Measurements from ENCODE around the gene SPCS2.

- TF ChIP-seq ZNF274 (IDR thresholded peaks at IDR 0.05; ENCODE audit: borderline replicate concordance, extremely low read depth, low read length) (no peak), YY1 (IDR thresholded peaks at IDR 0.05; ENCODE audit: low read depth, low read length) (no peak), JUND (IDR thresholded peaks at IDR 0.05; ENCODE audit: low read length) (no peak), SP1 (IDR thresholded peaks at IDR 0.05; ENCODE audit: low read depth, low read length) (no peak), E2F6 (IDR thresholded peaks at IDR 0.05) (no peak), SRF (IDR thresholded peaks at IDR 0.05; ENCODE audit: low read depth, low read length) (no peak), CTCF (IDR thresholded peaks at IDR 0.05; ENCODE audit: control extremely low read depth in 1 of 3, insufficient read depth in 1 of 3, low read depth in 1 of 3, low read length in 3 of 3) (no peak), USF2 (IDR thresholded peaks at IDR 0.05; ENCODE audit: low read length) (no peak), EP300 (IDR thresholded peaks at IDR 0.05; ENCODE audit: borderline replicate concordance in 1 of 2, low read depth in 2 of 2, low read length in 2 of 2) (no peak)
These were observed 52.6 kb downstream of the SPCS2 start for GRCh38 chr11:75001686-75002085.

Measured in H1 (cell line).